Spleen (tissue), 11 donors: ENCODE results near the gene CAPN9. TPM values are rescaled to one million over a fixed set of nuclear protein-coding genes. Genes with fewer than 3 reads are reported as not detected.
"Not testable (repeated sequence)": the region's sequence is repeated elsewhere in the genome, so short reads cannot be mapped to it uniquely, and the experiment has no call there.

Source experiments
- DNase-seq: peaks from one replicate; pipeline ENCODE4 v3.0.0-alpha.2; 2020
- H3K27ac ChIP-seq, 8 donors: fragments of 200-600 bp; sonication (generic) in 7 of 8; 1 replicate in 4 of 8; 2 replicates in 4 of 8; pipeline versions ENCODE4 v1.5.0 to v1.8.0; 2016 to 2021; ENCODE audit warnings: inconsistent platforms in 4 of 8, mild to moderate bottlenecking in 4 of 8, moderate library complexity in 1 of 8
- H3K27me3 ChIP-seq, 7 donors: fragments of 200-600 bp; sonication (generic) in 6 of 7; replicated peaks in 1 of 7; 1 replicate in 4 of 7; 2 replicates in 3 of 7; pipeline versions ENCODE4 v1.5.0 to v1.8.0; 2016 to 2021; ENCODE audit warnings: inconsistent platforms in 3 of 7, mild to moderate bottlenecking in 1 of 7
- H3K36me3 ChIP-seq, 6 donors: fragments of 200-600 bp; sonication (generic) in 5 of 6; 1 replicate in 4 of 6; 2 replicates in 2 of 6; pipeline versions ENCODE4 v1.5.0 to v1.8.0; 2016 to 2021; ENCODE audit warnings: inconsistent platforms in 2 of 6
- H3K4me1 ChIP-seq, 6 donors: fragments of 200-600 bp; sonication (generic) in 5 of 6; 1 replicate in 3 of 6; 2 replicates in 3 of 6; pipeline versions ENCODE4 v1.5.0 to v1.8.0; 2016 to 2021; ENCODE audit warnings: inconsistent platforms in 3 of 6
- H3K4me3 ChIP-seq, 8 donors: fragments of 200-600 bp; sonication (generic) in 7 of 8; 1 replicate in 4 of 8; 2 replicates in 4 of 8; pipeline versions ENCODE4 v1.5.0 to v1.8.0; 2016 to 2021; ENCODE audit warnings: inconsistent platforms in 4 of 8, mild to moderate bottlenecking in 4 of 8, moderate library complexity in 2 of 8
- H3K9me3 ChIP-seq, 8 donors: fragments of 200-600 bp; sonication (generic) in 7 of 8; 1 replicate in 4 of 8; 2 replicates in 4 of 8; pipeline versions ENCODE4 v1.5.0 to v1.8.0; 2016 to 2021; ENCODE audit warnings: inconsistent platforms in 4 of 8
- CTCF ChIP-seq, 11 experiments: fragments of 200-600 bp in 7 of 11; fragments of 450-650 bp in 4 of 11; sonication (generic) in 4 of 11; IDR thresholded peaks in 8 of 11; conservative IDR thresholded peaks in 3 of 11; 1 replicate in 7 of 11; 2 replicates in 4 of 11; pipeline versions ENCODE4 v1.4.0 to v1.8.0; 2016 to 2021; ENCODE audit warnings: antibody characterized with exemption in 11 of 11, inconsistent platforms in 4 of 11, mild to moderate bottlenecking in 1 of 11
- POLR2A ChIP-seq, 3 donors: fragments of 450-650 bp; IDR thresholded peaks; one replicate each; pipeline ENCODE4 v1.5.1; 2017; ENCODE audit warnings: antibody characterized with exemption in 3 of 3, mild to moderate bottlenecking in 1 of 3
- POLR2AphosphoS5 ChIP-seq, 3 donors: sonication (generic); formaldehyde crosslinking; IDR thresholded peaks; one replicate each; pipeline ENCODE4 v1.5.1; 2017; ENCODE audit warnings: antibody characterized with exemption in 3 of 3
- WGBS, 5 donors: extraction: QIAGEN DNeasy Blood & Tissue Kit in 3 of 5; methylation state at CpG; one replicate each; pipeline versions ENCODE4 v1.1.5 to v1.1.7; 2013 to 2018; 5-methylcytosine and 5-hydroxymethylcytosine counted together
- intact Hi-C: fragments of 100-400 bp; cut with DNase I; formaldehyde crosslinking; loops from one replicate; pipeline ENCODE4 v1.15.0; 2023; ENCODE audit warnings: low total_unique reads
- polyA plus RNA-seq, 3 donors: library from polyadenylated mRNA; stranded (reverse); fragments of 200-250 nt; gene quantifications; one replicate each; pipeline ENCODE4 v1.2.1, GENCODE V29; 2013
- total RNA-seq, 7 donors: library from RNA; depleted of rRNA in 3 of 7; stranded (reverse); fragments of >200 nt in 3 of 7; fragmentation: NEBNext Ultra II Directional in 4 of 7; extraction: Animal tissue kit (Norgen Biotek cat#: 25700) in 4 of 7; gene quantifications; one replicate each; pipeline versions ENCODE4 v1.1.0 to v1.2.1, GENCODE V29; 2016 to 2021
- donor health status: healthy with polysubstance abuse.
- donor health status: DM: no; HTN: no; CAD: no; lungs with moderate emphysema.
- donor health status: DM: no; HTN: no; CAD: no.
- donor health status: Bipolar disorder and iron deficiency.
- donor health status: healthy.
- donor health status: DM: no; HTN: no; CAD: no.
- donor health status: DM: yes; HTN: yes; CAD: no.

CAPN9 gene
- total and polyA plus RNA-seq, 10 donors: 0.05 TPM; not detected in 9

GRCh38 chr1:230844561-230844960, 97.4 kb downstream of the CAPN9 start:
- no peak overlapping the region for H3K4me3 ChIP-seq
- 88 to 98% (median 91%) methylated on average over 4 of the region's 4 CpGs for WGBS, 5 donors
- H3K36me3 ChIP-seq: peaks cover 0 to 37% (median 7%) of the 10 kb centered on the region in 6 donors
- H3K9me3 ChIP-seq: no peaks in the 10 kb centered on the region
- H3K4me1 ChIP-seq: peaks cover 0 to 2% (median 0%) of the 10 kb centered on the region in 6 donors
- no peak for DNase-seq
- intact Hi-C loops: no loop called here
- TF ChIP-seq CTCF (IDR thresholded peaks at IDR 0.05 in 8 of 11, conservative IDR thresholded peaks at IDR 0.05 in 3 of 11) (no peak), POLR2AphosphoS5 (IDR thresholded peaks at IDR 0.05) (no peak), POLR2A (IDR thresholded peaks at IDR 0.05) (no peak)
- no peak overlapping the region for H3K27ac ChIP-seq
- no peaks in the 10 kb centered on the region for H3K27me3 ChIP-seq

GRCh38 chr1:230845184-230845583, 98.0 kb downstream of the CAPN9 start:
- H3K27ac ChIP-seq, DNase-seq, H3K27me3 ChIP-seq, H3K4me1 ChIP-seq, H3K4me3 ChIP-seq, H3K9me3 ChIP-seq, intact Hi-C loops: not testable (repeated sequence)
- WGBS, 5 donors: 78 to 91% (median 85%) methylated on average over 7 of the region's 7 CpGs
- peak in 1 of 3 donors; percentile 12 for TF ChIP-seq POLR2AphosphoS5 (IDR thresholded peaks at IDR 0.05)
- H3K36me3 ChIP-seq: peaks cover 0 to 36% (median 7%) of the 10 kb centered on the region in 6 donors

- no peak for TF ChIP-seq POLR2A (IDR thresholded peaks at IDR 0.05)
- TF ChIP-seq CTCF (IDR thresholded peaks at IDR 0.05 in 8 of 11, conservative IDR thresholded peaks at IDR 0.05 in 3 of 11): no peak
- no peak for TF ChIP-seq POLR2AphosphoS5 (IDR thresholded peaks at IDR 0.05)
Measured at GRCh38 chr1:230848235-230848634, 101.0 kb downstream of the CAPN9 start.

GRCh38 chr1:230849451-230850224, 102.5 kb downstream of the CAPN9 start:
- no peak overlapping the region for H3K4me3 ChIP-seq
- no peaks in the 10 kb centered on the region for H3K27me3 ChIP-seq
- TF ChIP-seq POLR2AphosphoS5 (IDR thresholded peaks at IDR 0.05): peak in 2 of 3 donors; percentile 15 to 22
- no peak for TF ChIP-seq CTCF (IDR thresholded peaks at IDR 0.05 in 8 of 11, conservative IDR thresholded peaks at IDR 0.05 in 3 of 11)
- no peak for TF ChIP-seq POLR2A (IDR thresholded peaks at IDR 0.05)
- DNase-seq: no peak
- peaks cover 0 to 6% (median 0%) of the 10 kb centered on the region in 8 donors for H3K9me3 ChIP-seq
- peak overlapping the region in 7 of 8 donors; percentile 30 to 52 (median 46) for H3K27ac ChIP-seq
- peaks cover 0 to 23% (median 6%) of the 10 kb centered on the region in 6 donors for H3K4me1 ChIP-seq
- WGBS, 5 donors: 60 to 79% (median 74%) methylated on average over 14 of the region's 14 CpGs
- intact Hi-C loops: no loop called here
- peaks cover 0 to 22% (median 0%) of the 10 kb centered on the region in 6 donors for H3K36me3 ChIP-seq

More at GRCh38 chr1:230848235-230848634, 101.0 kb downstream of the CAPN9 start:
- 83 to 92% (median 90%) methylated on average over 3 of the region's 3 CpGs for WGBS, 5 donors
- Histone ChIP-seq H3K4me3 (no peak overlapping the region), H3K27me3 (no peaks in the 10 kb centered on the region), H3K4me1 (peaks cover 0 to 23% (median 6%) of the 10 kb centered on the region in 6 donors), H3K36me3 (peaks cover 0 to 18% (median 2%) of the 10 kb centered on the region in 6 donors), H3K9me3 (peaks cover 0 to 6% (median 0%) of the 10 kb centered on the region in 8 donors), H3K27ac (no peak overlapping the region)
- no peak for DNase-seq
- intact Hi-C loops: no loop called here
